MCF 10A (cell line): ENCODE results near the gene ZMIZ1. TPM values are rescaled to one million over a fixed set of nuclear protein-coding genes. Genes with fewer than 3 reads are reported as not detected.

ENCODE experiments used
- BruUV-seq: library from RNA; stranded (reverse); fragments of 400-500 nt; replicated peaks from 2 replicates; lab custom pipeline; 2021; lab: Mats Ljungman, UMichigan
- CTCF ChIA-PET: fragments of 300-600 bp; sonication (Branson Sonifier 250); formaldehyde crosslinking; extraction: SDS; loops from one replicate; lab custom pipeline; 2021; ENCODE audit warnings: antibody characterized with exemption, inconsistent platforms; lab: Yijun Ruan, JAX
- POLR2A ChIA-PET: fragments of 300-600, 350-650 bp; sonication (Branson Sonifier 250); formaldehyde crosslinking; extraction: SDS; loops from one replicate; lab custom pipeline; 2020; ENCODE audit warnings: antibody characterized with exemption, inconsistent platforms; lab: Yijun Ruan, JAX
- DNase-seq: peaks from one replicate; pipeline ENCODE4 v3.0.0-alpha.2; 2018; ENCODE audit not compliant: unreplicated experiment
- H3K27ac Mint-ChIP-seq: one replicate; pipeline ENCODE4 v1.8.0; 2022; ENCODE audit warnings: mild to moderate bottlenecking, low read depth, mixed read lengths; ENCODE audit not compliant: unreplicated experiment
- H3K27me3 Mint-ChIP-seq: one replicate; pipeline ENCODE4 v1.8.0; 2022; ENCODE audit warnings: mixed read lengths; ENCODE audit not compliant: insufficient read depth, unreplicated experiment
- H3K36me3 Mint-ChIP-seq: one replicate; pipeline ENCODE4 v1.8.0; 2022; ENCODE audit warnings: mild to moderate bottlenecking, moderate library complexity, mixed read lengths; ENCODE audit not compliant: insufficient read depth, unreplicated experiment
- H3K4me1 Mint-ChIP-seq: one replicate; pipeline ENCODE4 v1.8.0; 2022; ENCODE audit warnings: mixed read lengths; ENCODE audit not compliant: insufficient read depth, unreplicated experiment
- H3K4me3 Mint-ChIP-seq: one replicate; pipeline ENCODE4 v1.8.0; 2022; ENCODE audit warnings: mild to moderate bottlenecking, moderate library complexity, mixed read lengths; ENCODE audit not compliant: unreplicated experiment
- H3K9me3 Mint-ChIP-seq: one replicate; pipeline ENCODE4 v1.8.0; 2022; ENCODE audit warnings: mixed read lengths; ENCODE audit not compliant: unreplicated experiment
- CTCF ChIP-seq: fragments of 200-600 bp; IDR thresholded peaks from one replicate; pipeline ENCODE4 v1.8.0; 2022; ENCODE audit warnings: antibody characterized with exemption, mild to moderate bottlenecking; ENCODE audit not compliant: unreplicated experiment
- intact Hi-C: fragments of 100-400 bp; cut with micrococcal nuclease; formaldehyde crosslinking; loops from 2 replicates; pipeline ENCODE4 v1.14.1; 2022
- total RNA-seq: library from RNA; stranded (reverse); gene quantifications from 2 replicates; pipeline ENCODE4 v1.2.3, GENCODE V29; 2022

Gene ZMIZ1
- total RNA-seq, 1 experiment from 2014 or later = 15.5 TPM

DNA sequence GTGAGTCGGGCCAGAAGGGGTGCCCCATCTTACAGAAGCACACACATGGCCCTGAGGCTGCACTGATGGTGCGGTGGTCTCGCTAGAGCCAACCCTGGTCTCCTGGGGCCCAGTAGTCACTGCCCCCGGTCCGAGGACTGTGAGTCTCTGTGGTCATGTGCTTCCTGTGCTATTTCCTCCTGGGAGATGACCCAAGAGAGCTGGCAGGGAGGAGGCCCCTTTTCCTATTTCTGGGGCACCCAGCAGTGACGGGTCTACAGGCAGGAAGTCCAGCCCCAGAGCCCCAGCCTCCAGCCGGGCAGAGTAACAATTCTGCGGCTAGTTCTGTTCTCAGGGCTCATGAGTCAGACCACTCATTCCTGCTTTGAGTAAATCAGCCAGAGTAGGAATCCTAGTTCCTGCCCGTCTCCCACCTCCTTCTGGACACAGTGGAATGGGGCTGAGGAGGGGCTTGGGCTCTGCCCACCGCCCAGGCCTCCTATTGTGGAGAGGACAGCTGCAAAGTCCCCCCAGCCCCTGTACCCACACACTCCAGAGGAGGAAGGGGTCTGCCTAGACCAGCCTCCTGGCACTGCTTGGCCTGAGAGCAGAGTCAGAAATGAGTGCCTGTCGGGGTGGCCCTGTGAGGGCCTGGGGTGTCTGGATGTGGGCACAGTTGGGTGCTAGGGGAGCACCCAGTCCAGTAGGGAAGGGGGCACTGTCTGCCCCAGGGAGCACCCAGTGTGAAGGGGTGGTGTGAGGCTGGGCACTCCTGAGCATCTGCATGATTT is 198.0 kb downstream of the ZMIZ1 start:
- Mint-ChIP-seq H3K36me3 (no peaks in the 10 kb centered on the region), H3K4me1 (peaks cover 11% of the 10 kb centered on the region), H3K4me3 (no peak overlapping the region), H3K9me3 (no peaks in the 10 kb centered on the region), H3K27ac (peak overlapping the region; percentile 19), H3K27me3 (no peaks in the 10 kb centered on the region)
- peak; percentile 74 for DNase-seq
- no TSS peak for BruUV-seq
- intact Hi-C loops = no loop called here
- no peak for TF ChIP-seq CTCF
- POLR2A ChIA-PET = no interaction called here
- CTCF ChIA-PET = no interaction called here

DNA sequence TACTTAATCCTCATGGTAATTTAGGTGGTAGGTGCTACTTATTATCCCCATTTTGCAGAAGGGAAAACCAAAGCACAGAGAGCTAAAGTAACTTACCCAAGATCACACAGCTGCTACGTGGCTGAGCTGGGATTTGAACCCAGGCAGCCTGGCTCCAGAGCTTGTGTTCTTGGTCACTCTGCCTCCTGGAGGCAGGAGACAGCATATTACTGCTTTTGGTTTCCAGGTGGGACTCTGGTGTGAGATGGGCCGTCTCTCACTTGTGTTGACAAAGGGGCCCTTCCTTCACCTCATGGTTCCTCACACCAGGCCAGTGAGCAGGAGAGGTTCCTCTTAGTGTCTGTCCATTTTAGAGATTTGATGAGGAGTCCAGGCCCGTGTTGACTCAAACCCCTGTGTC is 198.7 kb downstream of the ZMIZ1 start:
- Mint-ChIP-seq H3K4me3 (no peak overlapping the region), H3K4me1 (peaks cover 11% of the 10 kb centered on the region), H3K9me3 (no peaks in the 10 kb centered on the region), H3K36me3 (no peaks in the 10 kb centered on the region), H3K27me3 (no peaks in the 10 kb centered on the region), H3K27ac (peak overlapping the region; percentile 19)
- DNase-seq = no peak
- BruUV-seq = no TSS peak
- no peak for TF ChIP-seq CTCF
- CTCF ChIA-PET = no interaction called here
- intact Hi-C loops = no loop called here
- POLR2A ChIA-PET = no interaction called here

GRCh38 chr10:79268161-79268601 is 199.4 kb downstream of the ZMIZ1 start:
- no peak for TF ChIP-seq CTCF
- no peaks in the 10 kb centered on the region for H3K9me3 Mint-ChIP-seq
- H3K4me3 Mint-ChIP-seq = no peak overlapping the region
- ChIA-PET POLR2A (no interaction called here), CTCF (no interaction called here)
- H3K27me3 Mint-ChIP-seq = no peaks in the 10 kb centered on the region
- peaks cover 11% of the 10 kb centered on the region for H3K4me1 Mint-ChIP-seq
- intact Hi-C loops = no loop called here
- H3K27ac Mint-ChIP-seq = no peak overlapping the region
- DNase-seq = peak; percentile 43
- H3K36me3 Mint-ChIP-seq = no peaks in the 10 kb centered on the region
- BruUV-seq = no TSS peak

DNA sequence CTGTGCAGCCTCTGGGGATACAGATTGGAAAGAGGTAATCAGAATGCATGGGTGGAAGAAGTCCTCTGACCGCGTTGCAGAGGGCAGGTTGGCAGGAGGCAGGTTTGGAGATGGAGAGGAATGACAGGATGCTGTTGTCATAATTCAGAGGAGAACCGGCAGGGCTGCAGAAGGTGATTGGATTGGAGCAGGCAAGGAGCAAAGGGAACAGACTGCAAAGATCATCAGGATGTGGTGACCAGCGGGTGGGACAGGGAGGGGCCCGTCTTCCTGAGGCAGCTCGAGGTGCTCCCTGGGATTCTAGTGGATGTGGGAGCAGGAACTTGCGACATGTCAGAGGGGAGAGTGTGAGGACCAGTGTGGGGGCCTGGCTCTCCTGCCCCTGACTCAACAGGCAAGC is 200.0 kb downstream of the ZMIZ1 start:
- no peak overlapping the region for H3K4me3 Mint-ChIP-seq
- peaks cover 11% of the 10 kb centered on the region for H3K4me1 Mint-ChIP-seq
- no peak for DNase-seq
- no peaks in the 10 kb centered on the region for H3K27me3 Mint-ChIP-seq
- ChIA-PET POLR2A (no interaction called here), CTCF (no interaction called here)
- no peak overlapping the region for H3K27ac Mint-ChIP-seq
- intact Hi-C loops = no loop called here
- no peaks in the 10 kb centered on the region for H3K36me3 Mint-ChIP-seq
- TF ChIP-seq CTCF = no peak
- no TSS peak for BruUV-seq
- H3K9me3 Mint-ChIP-seq = no peaks in the 10 kb centered on the region
